Left ventricle myocardium superior (tissue), 1 donor: ENCODE results near the gene NOC2L. TPM values are rescaled to one million over a fixed set of nuclear protein-coding genes. Genes with fewer than 3 reads are reported as not detected.

Source experiments
- ATAC-seq: fragments of 200-7000 bp; cut with Tn5 transposase; one replicate; pipeline ENCODE4 v1.9.1; 2020; ENCODE audit warnings: mild to moderate bottlenecking, moderate library complexity
- DNase-seq: peaks from one replicate; pipeline ENCODE4 v3.0.0-alpha.2; 2020
- intact Hi-C: fragments of 100-400 bp; cut with micrococcal nuclease; formaldehyde crosslinking; loops from one replicate; pipeline ENCODE4 v1.11.0; 2022
- total RNA-seq: library from RNA; stranded (reverse); fragmentation: NEBNext Ultra II Directional; extraction: Animal tissue kit (Norgen Biotek cat#: 25700); gene quantifications from one replicate; pipeline ENCODE4 v1.2.1, GENCODE V29; 2021
- donor health status: DM: no; HTN: yes; CAD: no; lungs with severe emphysema.

The NOC2L gene
- total RNA-seq, 1 donor from 2014 or later = 46.8 TPM

DNA sequence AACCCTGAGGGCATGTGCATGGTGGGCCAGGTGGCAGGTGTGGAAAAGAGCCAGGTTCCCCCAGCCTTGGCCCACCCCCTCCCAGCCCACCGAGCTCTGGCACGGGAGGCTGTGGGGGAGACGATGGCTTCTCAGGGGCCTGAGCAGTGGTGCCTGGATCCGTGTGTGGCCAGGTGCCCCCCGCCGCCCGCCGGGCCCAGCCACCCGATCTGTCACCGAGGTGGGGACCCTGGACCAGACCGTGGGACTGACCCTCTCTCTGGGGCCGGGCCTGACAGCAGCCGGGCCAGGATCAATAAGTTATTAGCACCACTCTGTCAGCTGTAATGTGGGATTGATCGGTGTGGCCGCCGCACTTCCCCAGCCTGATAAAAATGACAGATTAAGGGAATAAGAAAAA, 21.5 kb downstream of the NOC2L start:
- DNase-seq (no peak), ATAC-seq (no peak)
- intact Hi-C loops = no loop called here

DNA sequence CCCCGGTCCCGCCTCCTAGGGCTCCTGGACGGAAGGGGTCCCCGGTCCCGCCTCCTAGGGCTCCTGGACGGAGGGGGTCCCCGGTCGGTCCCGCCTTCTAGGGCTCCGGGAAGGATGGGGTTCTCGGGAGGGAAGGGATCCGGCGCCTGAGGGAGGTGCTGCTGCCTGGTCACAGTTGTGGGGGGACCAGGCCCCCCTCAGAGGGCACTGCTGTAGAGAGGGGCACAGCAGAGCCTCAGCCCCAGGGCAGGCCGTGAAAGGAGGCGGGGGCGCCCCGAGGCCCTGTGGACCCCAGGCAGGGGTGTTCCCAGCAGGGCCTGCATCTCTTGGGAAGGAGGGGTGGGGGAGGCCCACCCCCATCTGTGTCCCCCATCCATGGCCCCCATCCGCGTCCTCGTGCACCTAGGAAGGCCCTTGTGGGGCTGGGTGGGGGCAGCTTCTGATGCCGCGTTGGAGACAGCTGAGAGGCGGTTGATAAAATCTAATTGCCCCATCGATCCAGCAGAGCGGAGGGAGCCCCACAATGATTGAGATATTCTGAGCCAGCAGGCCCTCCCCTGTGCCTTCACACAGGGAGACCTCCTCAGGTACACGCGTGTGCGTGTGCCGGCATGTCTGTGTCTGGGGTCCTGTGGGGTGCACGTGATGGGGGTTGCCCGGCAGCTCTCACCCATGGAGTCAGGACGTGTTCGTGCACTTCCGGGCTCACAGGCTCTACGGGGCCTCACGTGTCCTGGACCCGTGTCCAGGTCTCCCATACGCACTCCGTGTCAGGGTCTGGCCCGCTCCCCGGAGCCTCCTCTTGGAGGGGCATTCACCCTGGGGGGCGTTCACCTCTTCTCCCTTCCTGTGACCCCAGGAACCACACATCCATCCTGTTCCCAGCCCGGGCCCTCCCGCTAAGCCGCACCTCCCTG, 22.4 kb downstream of the NOC2L start:
- no peak for DNase-seq
- ATAC-seq = no peak
- intact Hi-C loops = no loop called here

DNA sequence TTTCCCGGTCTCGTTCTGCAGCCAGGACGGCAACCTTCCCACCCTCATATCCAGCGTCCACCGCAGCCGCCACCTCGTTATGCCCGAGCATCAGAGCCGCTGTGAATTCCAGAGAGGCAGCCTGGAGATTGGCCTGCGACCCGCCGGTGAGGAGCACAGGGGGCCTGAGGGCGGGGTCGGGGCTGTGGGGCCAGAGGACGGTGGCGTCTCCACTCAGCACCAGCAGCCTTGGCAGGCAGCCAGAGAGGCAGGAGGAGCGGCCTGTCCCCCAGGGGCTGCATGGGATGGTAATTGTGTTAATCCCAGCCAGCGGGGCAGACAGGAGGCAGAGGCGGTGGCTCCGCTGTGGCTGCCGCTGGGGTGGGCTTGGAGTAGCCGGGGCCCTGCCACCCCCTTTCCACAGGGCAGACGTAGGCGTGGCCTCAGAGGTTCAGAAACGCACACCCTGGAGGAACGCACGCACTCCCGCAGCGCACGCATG, 23.3 kb downstream of the NOC2L start:
- ATAC-seq (no peak), DNase-seq (peak; percentile 65)
- intact Hi-C loops = no loop called here

DNA sequence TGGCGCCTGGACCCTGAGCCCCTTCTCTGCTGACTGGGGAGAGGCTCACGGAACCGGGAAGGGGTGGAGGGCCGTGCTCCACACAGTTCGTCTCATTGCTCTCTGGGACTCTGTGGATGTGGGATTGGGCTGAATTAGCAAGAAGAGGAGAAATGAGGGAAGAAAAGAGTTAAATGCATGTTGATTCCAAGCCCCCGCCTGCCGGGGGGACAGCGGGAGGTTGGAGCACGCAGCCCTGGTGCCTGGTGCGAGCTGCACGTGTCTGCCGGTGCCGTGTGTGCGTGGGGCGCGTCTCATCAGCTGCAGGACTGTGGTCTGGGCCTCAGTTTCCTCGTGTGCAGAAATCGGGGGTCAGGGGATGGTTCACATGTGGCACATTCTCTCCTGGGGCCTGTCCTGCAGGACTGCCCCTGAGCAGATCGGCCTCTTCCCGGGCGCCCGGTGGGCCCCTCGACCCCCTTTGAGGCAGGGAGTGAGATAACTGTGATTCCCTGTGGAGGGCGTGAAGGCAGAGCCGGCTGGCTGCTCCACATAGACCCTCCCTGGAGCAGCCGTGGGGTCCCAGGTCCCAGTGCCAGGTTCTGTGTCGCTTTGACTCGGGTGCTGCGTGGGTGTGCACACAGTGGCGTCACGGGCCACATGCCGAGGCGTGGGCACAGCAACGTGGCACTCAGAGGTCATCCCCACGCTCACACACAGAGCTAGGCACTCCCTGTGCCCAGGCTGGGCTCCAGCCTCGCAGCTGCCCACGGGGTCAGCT, 23.9 kb downstream of the NOC2L start:
- DNase-seq = no peak
- intact Hi-C loops = no loop called here

DNA sequence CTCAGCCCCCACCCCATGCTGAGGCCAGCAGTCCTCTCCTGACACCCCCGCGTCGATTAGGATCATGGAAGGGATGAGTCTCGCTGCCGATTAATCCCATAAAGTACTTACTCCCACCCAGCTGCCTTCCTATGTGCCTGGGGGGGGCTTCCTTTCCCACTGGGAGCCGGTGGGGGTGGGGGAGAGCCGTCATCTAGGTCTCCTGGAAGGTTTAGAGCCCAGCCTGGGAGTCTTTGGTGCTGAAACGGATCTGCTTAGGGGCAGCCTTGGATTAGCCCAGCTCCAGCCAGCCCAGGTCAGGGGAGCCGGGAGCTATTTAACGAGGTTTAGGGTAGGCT, 25.5 kb downstream of the NOC2L start:
- intact Hi-C loops = no loop called here

More for the DNA sequence above, 23.9 kb downstream of the NOC2L start:
- ATAC-seq = no peak

DNA sequence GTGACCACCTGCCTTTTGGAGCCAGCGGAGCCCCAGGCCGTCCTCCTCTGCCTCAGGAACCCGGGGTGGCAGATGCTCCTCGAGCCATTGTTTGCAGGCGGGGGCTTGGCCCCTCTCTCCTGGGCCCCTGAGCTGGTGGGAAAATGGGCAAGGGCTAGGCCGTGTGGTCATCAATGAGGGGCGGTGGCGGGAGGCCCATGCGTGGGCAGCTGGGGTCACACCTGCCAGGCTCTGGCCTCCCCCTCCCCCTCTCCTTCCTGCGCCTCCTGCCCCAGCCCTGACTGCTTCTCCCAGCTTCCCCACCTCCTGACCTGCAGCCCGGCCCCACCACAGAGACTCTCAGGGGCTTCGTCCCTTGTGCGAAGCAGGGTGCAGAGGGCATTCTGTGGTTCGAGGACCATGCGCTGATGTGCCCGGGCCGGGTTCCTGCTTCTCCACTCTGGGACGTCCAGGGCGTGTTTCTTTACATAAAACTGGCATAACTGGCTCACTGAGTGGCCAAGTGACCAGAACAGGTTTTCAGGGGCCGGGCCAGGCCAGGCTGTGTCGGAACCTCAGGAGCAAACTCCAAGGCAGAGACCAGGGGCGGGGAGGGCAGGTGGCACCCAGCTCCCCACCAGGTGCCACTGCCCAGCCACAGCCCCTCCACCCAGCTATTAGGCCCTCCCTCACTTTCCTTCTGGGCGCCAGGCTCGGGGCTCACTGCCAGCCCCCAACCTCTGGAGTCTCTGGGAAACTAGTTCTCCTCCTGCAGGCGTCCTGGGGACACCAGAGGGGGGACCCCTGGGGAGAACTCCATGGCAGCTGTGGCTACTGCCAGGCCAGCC, 26.1 kb downstream of the NOC2L start:
- no peak for ATAC-seq
- DNase-seq = no peak
- intact Hi-C loops = no loop called here

More for the DNA sequence above, 25.5 kb downstream of the NOC2L start:
- ATAC-seq (no peak), DNase-seq (no peak)

DNA sequence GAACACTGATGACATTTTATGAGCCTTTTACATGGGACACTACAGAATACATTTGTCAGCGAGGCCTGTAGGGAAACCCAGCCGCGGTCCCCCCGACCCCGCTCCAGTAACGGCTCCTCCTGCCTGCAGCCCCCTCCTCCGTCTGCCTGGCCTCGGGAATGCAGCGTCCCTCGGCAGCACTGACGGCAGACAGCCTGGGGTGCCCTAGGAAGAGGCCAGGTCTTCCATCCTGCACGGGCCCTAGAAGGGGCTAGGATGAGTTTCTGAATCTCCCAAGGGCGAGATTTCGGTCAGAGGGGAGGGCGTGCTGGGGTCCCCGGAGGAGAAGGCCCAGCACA, 26.9 kb downstream of the NOC2L start:
- DNase-seq (no peak), ATAC-seq (no peak)
- intact Hi-C loops = no loop called here

DNA sequence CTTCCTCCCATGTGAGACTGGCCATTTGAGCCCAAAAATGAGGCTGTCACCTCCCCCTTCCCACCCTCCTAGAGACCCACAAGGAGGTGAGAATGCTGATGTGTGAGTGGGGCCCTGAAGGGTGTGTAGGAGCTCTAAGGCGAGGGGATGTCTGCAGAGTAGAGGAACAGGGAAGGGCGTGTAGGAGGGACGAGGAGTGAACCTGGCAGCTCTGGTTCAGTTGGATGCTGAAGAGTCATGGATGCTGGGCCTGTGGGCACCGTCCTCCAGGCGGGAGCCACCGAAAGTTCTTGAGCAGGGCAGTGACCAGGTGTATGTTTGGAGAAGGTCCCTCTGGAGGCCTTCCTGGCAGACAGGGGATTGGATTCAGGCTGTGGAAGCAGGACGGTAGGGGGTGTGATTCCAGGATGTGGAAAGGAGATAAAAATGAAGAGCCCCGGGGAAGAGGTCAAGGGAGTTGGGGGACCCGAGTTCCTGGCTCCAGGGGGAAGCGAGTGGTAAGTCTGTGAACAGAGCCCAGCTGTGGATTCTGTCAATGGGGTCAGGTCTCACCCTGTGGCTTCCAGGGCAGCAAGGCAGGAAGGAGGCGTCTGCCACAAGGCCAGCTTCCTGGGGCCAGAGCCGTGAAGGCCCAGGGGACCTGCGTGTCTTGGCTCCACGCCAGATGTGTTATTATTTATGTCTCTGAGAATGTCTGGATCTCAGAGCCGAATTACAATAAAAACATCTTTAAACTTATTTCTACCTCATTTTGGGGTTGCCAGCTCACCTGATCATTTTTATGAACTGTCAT, 27.5 kb downstream of the NOC2L start:
- ATAC-seq = no peak
- no peak for DNase-seq
- intact Hi-C loops = no loop called here

DNA sequence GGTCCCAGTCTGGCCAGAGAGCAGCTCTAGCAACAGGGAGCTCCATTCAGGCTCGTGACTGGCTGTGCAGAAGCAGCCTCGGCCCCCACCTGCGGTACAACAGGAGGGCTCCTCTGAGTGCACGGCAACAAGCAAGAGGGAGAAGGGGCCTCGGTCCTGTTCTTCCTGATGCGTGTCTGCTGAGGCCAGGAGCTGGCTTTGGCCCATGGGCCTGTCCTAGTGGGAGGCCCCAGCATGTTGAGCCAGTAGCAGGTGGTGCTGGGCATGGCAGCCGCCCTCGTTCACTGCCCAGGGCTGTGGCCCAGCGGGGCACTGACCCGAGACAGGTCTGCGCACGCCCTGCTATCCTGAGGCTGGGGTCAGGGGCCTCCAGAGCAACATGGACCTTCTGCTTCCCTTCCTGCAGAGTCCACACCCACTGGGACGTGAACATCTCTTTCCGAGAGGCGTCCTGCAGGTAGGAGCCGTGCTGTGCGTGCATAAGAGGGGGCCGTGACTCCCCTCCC, 28.4 kb downstream of the NOC2L start:
- ATAC-seq (no peak), DNase-seq (no peak)
- intact Hi-C loops = no loop called here

DNA sequence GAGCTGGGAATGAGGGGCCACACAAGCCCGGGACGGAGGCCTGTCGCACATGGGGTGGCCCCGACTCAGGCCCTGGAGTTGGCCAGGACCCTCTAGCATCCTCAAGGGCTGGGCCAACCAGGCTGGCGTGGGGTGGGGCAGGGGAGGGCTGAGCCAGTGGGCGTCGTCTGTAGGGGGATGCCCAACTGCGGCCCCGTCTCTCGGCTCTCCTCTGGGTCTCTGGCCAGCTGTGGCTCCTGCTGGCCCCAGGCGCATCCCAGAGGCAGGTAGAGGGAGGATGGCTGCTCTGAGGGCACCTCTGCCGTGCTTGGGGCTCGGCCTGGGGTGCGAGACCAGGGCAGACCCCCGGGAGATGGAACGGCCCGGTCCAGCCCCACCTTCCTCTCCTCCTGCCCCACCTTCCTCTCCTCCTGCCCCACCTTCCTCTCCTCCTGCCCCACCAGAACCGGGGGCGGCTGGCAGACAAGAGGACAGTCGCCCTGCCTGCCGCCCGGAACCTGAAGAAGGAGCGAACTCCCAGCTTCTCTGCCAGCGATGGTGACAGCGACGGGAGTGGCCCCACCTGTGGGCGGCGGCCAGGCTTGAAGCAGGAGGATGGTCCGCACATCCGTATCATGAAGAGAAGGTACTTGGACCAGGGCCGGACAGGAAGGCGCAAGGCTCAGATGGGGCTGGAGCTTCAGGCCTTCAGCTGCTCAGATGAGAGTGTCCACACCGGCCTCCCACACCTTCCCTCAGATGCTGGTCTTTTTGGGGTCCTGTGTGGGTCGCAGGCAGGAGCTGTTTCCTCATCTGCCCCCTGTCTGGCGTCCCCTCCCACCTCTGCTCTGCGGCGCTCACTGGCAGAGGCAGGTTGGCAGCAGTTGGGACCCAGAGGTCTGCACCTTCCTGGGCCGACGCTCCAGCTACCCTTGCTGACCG, 29.1 kb downstream of the NOC2L start:
- ATAC-seq = no peak
- DNase-seq = no peak
- intact Hi-C loops = no loop called here

DNA sequence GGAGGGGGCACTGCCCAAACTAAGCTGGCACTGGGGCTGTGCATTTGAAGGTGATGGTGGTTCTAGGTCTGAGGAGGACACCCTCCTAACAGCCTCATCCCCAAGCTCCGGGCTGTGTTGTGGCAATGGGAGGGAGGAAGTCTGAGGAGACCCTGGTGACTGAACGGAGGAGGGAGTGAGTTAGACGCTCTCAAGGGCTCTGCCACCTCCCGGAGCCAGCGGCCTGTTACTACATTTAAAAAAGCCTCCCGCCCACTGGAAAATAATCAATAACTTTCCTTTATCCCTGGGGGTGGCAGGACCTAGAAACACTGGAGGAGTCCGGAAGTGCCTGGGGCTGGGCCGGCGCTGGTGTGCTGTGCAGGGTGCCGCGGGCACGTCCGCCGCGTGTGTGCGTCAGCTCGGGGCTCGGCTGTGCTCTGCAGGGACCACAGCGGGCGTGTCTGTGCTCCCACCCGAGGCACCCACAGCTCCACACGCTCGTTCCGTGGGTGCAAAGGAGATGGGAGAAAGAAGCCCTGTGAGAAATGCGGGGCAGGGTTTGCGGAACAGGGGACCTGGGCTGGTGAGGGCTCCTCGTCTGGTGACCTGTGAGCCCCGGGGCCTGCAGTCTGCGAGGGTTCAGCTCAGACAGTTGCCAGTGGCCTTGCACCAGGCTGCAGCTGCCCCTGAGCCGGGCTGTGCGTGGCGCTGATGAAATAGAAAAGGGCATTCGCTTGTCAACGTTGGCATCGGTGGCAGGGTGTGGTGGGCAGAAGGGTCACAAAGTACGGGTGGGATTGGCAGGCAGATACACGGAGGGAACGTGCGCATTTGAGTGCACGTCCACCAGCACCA, 30.0 kb downstream of the NOC2L start:
- intact Hi-C loops = no loop called here
- ATAC-seq (no peak), DNase-seq (no peak)

DNA sequence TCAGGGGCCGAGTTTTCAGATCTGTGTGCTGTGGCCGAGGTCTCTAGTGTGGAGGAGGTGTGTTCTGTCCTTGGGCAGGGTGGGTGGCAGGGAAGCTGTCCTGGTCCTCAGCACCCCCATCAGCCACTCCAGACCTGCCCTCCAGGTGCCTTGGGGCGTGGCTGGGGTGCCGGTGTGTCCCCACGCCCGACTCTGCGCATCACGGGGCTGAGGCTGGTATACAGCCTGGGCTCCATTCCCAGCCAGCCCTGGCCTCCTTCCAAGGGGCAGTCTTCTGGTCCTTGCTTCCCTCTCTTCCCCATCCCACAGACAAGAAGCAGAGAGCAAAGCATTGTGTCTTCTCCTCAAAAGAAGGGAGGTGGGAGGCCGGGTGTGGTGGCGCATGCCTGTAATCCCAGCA, 31.3 kb downstream of the NOC2L start:
- ATAC-seq (no peak), DNase-seq (no peak)
- intact Hi-C loops = no loop called here

DNA sequence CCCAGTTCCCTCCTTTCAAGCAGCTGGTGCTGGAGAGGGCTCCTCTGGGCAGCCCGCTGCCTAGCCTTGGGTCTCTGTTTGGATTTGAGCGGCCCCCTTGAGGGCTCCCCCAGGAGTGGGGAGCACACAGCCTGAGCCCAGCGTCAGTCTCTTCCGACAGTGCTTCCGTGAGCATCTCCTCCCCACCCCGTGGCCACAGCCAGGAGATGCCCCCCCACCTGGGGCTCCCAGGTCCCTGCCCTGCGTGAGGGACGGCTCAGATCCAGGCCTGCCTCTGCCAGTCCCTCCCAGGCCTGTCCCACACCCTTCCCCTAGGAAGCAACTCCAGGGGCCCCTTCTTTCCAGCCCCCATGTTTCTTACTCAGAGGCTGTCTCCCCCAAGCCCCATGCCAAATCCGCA, 31.8 kb downstream of the NOC2L start:
- intact Hi-C loops = no loop called here
- ATAC-seq (no peak), DNase-seq (no peak)

DNA sequence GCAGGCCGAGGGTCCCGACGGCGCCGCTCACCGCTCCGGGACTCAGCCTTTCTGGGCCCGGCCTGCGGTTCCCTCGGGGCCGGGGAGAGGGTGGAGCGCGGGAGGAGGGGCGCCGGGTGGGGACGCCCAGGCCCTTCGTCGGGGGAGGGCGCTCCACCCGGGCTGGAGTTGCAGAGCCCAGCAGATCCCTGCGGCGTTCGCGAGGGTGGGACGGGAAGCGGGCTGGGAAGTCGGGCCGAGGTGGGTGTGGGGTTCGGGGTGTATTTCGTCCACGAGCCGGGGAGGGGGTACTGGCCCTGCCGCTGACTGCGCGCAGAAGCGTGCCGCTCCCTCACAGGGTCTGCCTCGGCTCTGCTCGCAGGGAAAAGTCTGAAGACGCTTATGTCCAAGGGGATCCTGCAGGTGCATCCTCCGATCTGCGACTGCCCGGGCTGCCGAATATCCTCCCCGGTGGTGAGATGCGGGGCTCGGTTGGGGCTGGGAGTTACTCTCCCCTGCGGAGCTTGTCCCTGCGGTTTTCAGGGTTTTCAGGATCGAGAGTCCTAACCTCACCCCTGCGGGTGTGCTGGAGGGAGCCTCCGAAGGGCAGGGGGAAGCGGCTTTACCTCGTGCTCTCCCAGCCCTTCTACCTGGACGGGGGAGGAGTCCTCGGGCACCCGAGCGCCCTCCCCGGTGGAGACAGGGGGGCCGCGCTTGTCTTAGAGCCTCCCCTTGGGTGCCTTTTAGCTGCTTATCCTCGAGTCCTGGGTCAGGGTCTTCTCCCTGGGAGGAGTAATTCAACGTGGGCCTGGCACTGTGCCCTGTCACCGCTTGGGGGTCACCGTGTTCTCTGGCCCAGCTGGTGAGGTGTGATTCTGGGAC, 33.3 kb downstream of the NOC2L start:
- intact Hi-C loops = no loop called here
- ATAC-seq (peak; percentile 46), DNase-seq (peak; percentile 71)

DNA sequence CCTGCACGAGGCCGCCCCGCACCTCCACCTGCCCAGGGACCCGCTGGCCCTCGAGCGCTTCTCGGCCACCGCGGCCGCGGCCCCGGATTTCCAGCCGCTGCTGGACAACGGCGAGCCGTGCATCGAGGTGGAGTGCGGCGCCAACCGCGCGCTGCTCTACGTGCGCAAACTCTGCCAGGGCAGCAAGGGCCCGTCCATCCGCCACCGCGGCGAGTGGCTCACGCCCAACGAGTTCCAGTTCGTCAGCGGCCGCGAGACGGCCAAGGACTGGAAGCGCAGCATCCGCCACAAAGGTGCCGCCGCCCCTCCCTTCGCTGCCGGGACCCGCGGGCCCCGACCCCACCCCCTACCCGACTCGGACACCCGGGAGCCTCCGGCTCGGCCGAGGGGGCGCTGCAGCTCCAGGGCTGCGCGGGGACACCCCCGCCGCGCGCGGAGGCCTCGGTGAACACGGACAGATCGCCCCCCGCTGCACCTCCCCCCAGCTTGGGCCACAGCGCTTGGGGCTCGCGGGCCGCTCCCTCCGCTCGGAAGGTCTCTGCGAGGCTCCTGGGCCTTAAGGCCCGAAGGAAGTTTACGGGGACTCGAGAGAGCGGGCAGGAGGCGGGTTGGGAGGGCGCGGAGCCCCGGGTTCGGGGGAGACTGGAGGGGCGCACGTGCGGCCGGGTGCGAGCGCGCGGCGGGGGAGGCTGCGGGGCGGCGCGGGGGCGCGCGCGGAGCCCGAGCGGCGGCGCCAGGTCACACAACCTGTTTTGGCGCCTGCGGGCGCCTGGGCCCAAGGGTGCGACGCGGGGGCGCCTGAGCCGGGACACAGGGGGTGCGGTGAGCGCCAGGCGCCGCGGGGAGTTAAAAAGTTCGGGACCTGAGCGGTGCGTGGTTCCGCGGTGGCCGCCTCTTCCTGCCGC, 34.1 kb downstream of the NOC2L start:
- intact Hi-C loops = no loop called here
- ATAC-seq (no peak), DNase-seq (peak; percentile 66)
